Esophagus squamous epithelium (tissue), 4 donors: ENCODE measurements around the gene SLC15A5.

ENCODE experiments used
- CTCF ChIP-seq, 6 experiments: fragments of 450-650 bp in 4 of 6; fragments of 200-600 bp in 2 of 6; sonication (generic) in 2 of 6; IDR thresholded peaks; one replicate each; pipeline ENCODE4 v1.5.1; 2016 to 2019; ENCODE audit warnings: antibody characterized with exemption in 6 of 6, mild to moderate bottlenecking in 4 of 6, moderate library complexity in 4 of 6
- POLR2A ChIP-seq, 4 donors: fragments of 450-650 bp; IDR thresholded peaks; one replicate each; pipeline ENCODE4 v1.6.1; 2017; ENCODE audit warnings: antibody characterized with exemption in 4 of 4, mild to moderate bottlenecking in 4 of 4, moderate library complexity in 3 of 4

GRCh38 chr12:16260206-16260605, 17.3 kb downstream of the SLC15A5 start:
- no peak for TF ChIP-seq CTCF (IDR thresholded peaks at IDR 0.05)
- TF ChIP-seq POLR2A (IDR thresholded peaks at IDR 0.05): no peak
